Measurements from ENCODE around the gene GBGT1. TPM values are rescaled to one million over a fixed set of nuclear protein-coding genes. Genes with fewer than 3 reads are reported as not detected.

The GBGT1 gene
- total and polyA plus RNA-seq, 2 experiments from 2014 or later = 3.7 to 22.4 TPM

- TF ChIP-seq REST (IDR thresholded peaks at IDR 0.05; ENCODE audit: unreplicated experiment) (no peak), ZNF331 (CRISPR knock-in tag; IDR thresholded peaks at IDR 0.05; ENCODE audit: low read depth) (no peak)
Measured at GRCh38 chr9:133141833-133142595, 21.7 kb downstream of the GBGT1 start (continued).

- Histone ChIP-seq H3K27ac (ENCODE audit: low read depth) (no peak overlapping the region), H3K79me2 (replicated peaks; ENCODE audit: insufficient read depth) (0 out of 2 replicates have a peak, but pooled peaks cover 6% of the 10 kb centered on the region), H3K9me2 (ENCODE audit: insufficient read depth) (no peaks in the 10 kb centered on the region), H3F3A (replicated peaks; ENCODE audit: low read depth) (no peaks in the 10 kb centered on the region), H3K4me3 (no peak overlapping the region), H3K27me3 (ENCODE audit: insufficient read depth) (no peaks in the 10 kb centered on the region), H3K4me2 (no peak overlapping the region), H4K20me1 (replicated peaks; ENCODE audit: insufficient read depth) (peaks cover 6% of the 10 kb centered on the region), H3K4me1 (ENCODE audit: insufficient read depth) (no peaks in the 10 kb centered on the region), H3K36me3 (ENCODE audit: insufficient read depth) (no peaks in the 10 kb centered on the region), H2AFZ (no peak overlapping the region)
- no peak overlapping the region for H3K27ac Mint-ChIP-seq
- peaks cover 13% of the 10 kb centered on the region; the same call in 2 of the 3 replicates for H3K4me1 Mint-ChIP-seq
- TF ChIP-seq ZNF462 (CRISPR knock-in tag; IDR thresholded peaks at IDR 0.05) (no peak), STAT1 (IDR thresholded peaks at IDR 0.05; ENCODE audit: unreplicated experiment) (no peak), ZNF331 (CRISPR knock-in tag; IDR thresholded peaks at IDR 0.05; ENCODE audit: low read depth) (no peak), REST (IDR thresholded peaks at IDR 0.05; ENCODE audit: unreplicated experiment) (no peak), JUNB (IDR thresholded peaks at IDR 0.05; ENCODE audit: unreplicated experiment) (no peak), ZNF114 (CRISPR knock-in tag; IDR thresholded peaks at IDR 0.05) (no peak), EZH2 (IDR thresholded peaks at IDR 0.05; ENCODE audit: low read depth, unreplicated experiment) (no peak), CREB1 (CRISPR knock-in tag; IDR thresholded peaks at IDR 0.05; ENCODE audit: low read depth) (no peak)
- ATAC-seq (no peak), DNase-seq (ENCODE audit: low spot score) (no peak)
- no peaks in the 10 kb centered on the region for H3K9me3 Mint-ChIP-seq
- peaks cover 23% of the 10 kb centered on the region for H3K27me3 Mint-ChIP-seq (ENCODE audit: insufficient read depth, low read depth, poor library complexity)
- no peaks in the 10 kb centered on the region; the same call in 2 of the 3 replicates for H3K36me3 Mint-ChIP-seq (ENCODE audit: low read depth)
- no peak overlapping the region for H3K4me3 Mint-ChIP-seq
Measured at GRCh38 chr9:133140606-133141005, 23.1 kb downstream of the GBGT1 start.

Measured in GM23338 (cell line).